ENCODE data around the gene IRF8. TPM values are rescaled to one million over a fixed set of nuclear protein-coding genes. Genes with fewer than 3 reads are reported as not detected.

IRF8 gene
- total RNA-seq, 1 donor from 2014 or later = not detected

DNA sequence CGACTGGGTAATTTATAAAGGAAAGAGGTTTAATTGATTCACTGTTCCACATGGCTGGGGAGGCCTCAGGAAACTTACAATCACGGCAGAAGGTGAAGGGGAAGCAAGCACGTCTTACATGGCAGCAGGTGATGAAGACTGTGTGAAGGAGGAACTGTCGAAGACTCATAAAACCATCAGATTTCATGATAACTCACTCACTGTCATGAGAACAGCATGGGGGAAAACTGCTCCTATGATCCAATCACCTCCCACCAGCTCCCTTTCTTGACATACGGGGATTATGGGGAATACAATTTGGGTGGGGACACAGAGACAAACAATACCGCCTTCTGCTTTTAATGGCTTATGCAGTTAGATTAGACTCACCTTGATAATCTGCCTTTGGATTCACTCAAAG is 19.4 kb upstream of the IRF8 start:
- Histone ChIP-seq H3K36me3 (ENCODE audit: control insufficient read depth, insufficient read depth, low read length) (no peaks in the 10 kb centered on the region), H3K27me3 (ENCODE audit: control insufficient read depth, insufficient read depth, low read length) (peaks cover 12% of the 10 kb centered on the region), H3K4me3 (ENCODE audit: low read depth, low read length) (no peak overlapping the region)
- no peak for FAIRE-seq
- no peak for DNase-seq (ENCODE audit: low read depth)
- TF ChIP-seq, protein P1, sequence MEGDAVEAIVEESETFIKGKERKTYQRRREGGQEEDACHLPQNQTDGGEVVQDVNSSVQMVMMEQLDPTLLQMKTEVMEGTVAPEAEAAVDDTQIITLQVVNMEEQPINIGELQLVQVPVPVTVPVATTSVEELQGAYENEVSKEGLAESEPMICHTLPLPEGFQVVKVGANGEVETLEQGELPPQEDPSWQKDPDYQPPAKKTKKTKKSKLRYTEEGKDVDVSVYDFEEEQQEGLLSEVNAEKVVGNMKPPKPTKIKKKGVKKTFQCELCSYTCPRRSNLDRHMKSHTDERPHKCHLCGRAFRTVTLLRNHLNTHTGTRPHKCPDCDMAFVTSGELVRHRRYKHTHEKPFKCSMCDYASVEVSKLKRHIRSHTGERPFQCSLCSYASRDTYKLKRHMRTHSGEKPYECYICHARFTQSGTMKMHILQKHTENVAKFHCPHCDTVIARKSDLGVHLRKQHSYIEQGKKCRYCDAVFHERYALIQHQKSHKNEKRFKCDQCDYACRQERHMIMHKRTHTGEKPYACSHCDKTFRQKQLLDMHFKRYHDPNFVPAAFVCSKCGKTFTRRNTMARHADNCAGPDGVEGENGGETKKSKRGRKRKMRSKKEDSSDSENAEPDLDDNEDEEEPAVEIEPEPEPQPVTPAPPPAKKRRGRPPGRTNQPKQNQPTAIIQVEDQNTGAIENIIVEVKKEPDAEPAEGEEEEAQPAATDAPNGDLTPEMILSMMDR (IDR thresholded peaks at IDR 0.05; ENCODE audit: insufficient read depth, low read length, severe bottlenecking) = no peak

DNA sequence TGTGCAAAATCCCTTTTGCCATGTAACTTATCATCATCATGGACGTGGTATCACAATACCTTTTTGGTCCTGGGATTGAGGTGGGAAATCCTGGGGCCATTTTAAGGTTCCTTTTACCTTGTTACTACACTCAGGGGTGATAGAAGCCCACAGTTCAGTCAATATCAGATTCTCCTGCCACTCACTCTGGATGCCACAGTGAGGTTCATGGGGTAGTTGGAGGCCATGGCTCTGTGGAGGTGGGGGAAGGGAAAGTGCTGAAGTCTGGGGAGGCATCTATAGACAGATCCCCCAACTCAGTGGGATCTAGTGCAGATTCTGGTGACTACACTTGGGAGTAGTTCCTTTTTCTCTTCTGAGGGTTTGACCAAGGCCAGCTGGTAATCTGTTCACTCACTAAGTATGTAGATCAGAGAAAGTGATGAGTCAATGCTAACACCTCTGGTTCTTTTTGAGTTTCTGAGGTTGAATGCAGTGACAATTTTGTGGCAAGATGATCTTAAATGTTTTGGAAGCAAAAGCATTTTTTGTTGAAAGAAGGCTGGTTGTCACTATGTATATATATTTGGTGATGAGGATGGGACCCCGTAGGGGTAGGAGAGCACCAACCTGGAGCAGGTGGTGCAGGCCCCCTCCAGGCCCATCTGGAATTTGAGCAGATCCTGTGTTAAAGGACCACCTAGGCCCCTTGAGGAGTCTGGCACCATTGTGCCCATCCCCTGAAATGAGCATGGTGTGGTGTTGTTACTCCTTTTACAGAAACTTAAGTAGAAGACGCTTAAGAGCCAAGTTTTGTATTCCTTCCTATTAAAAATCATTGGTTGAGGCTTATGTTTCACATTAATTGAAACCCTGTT is 18.8 kb upstream of the IRF8 start:
- peak; percentile 5 for DNase-seq (ENCODE audit: low read depth)
- Histone ChIP-seq H3K4me3 (ENCODE audit: low read depth, low read length) (no peak overlapping the region), H3K36me3 (ENCODE audit: control insufficient read depth, insufficient read depth, low read length) (no peaks in the 10 kb centered on the region), H3K27me3 (ENCODE audit: control insufficient read depth, insufficient read depth, low read length) (peaks cover 14% of the 10 kb centered on the region)
- no peak for FAIRE-seq
- TF ChIP-seq, protein P1 (IDR thresholded peaks at IDR 0.05; ENCODE audit: insufficient read depth, low read length, severe bottlenecking) = no peak

DNA sequence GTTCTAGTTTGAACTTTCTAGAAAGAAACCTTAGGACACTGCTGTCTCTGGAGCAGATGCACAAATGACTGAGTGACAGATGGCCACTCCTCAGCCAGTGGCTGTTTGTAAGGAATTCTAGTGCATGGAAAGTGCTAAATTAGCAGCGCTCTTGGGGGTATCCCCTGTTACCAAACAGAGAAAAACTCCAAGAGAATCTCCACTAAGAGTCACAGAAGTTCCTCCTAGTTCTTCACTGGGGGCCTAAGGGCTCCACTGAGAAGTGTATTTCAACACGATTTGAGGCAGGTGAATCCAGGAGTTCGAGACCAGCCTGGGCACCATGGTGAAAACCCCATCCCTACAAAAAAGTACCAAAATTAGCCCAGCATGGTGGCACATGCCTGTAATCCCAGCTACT is 18.1 kb upstream of the IRF8 start:
- H3K4me3 ChIP-seq (ENCODE audit: low read depth, low read length) = no peak overlapping the region
- no peak for FAIRE-seq
- DNase-seq (ENCODE audit: low read depth) = no peak
- TF ChIP-seq, protein P1 (IDR thresholded peaks at IDR 0.05; ENCODE audit: insufficient read depth, low read length, severe bottlenecking) = no peak
- H3K27me3 ChIP-seq (ENCODE audit: control insufficient read depth, insufficient read depth, low read length) = peaks cover 14% of the 10 kb centered on the region
- no peaks in the 10 kb centered on the region for H3K36me3 ChIP-seq (ENCODE audit: control insufficient read depth, insufficient read depth, low read length)

DNA sequence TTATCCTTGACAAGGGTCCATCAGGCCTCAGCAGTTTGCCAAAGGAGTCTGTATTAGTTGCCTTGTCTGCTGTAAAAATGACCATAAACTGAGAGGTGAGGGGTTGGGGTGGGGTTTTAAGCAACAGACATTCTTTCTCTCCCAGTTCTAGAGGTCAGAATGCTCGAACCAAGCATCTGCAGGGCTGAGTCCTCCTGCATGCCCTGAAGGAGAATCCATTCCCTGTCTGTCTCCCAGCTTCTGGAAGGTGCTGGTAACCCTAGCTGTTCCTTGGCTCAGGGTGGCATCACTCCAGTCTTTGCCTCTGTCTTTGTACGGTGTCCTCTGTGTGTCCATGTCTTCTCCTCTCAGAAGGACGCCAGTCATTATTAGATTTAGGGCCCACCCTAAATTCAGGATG is 17.5 kb upstream of the IRF8 start:
- FAIRE-seq (no peak), DNase-seq (ENCODE audit: low read depth) (no peak)
- Histone ChIP-seq H3K36me3 (ENCODE audit: control insufficient read depth, insufficient read depth, low read length) (no peaks in the 10 kb centered on the region), H3K27me3 (ENCODE audit: control insufficient read depth, insufficient read depth, low read length) (peaks cover 14% of the 10 kb centered on the region), H3K4me3 (ENCODE audit: low read depth, low read length) (no peak overlapping the region)
- TF ChIP-seq, protein P1 (IDR thresholded peaks at IDR 0.05; ENCODE audit: insufficient read depth, low read length, severe bottlenecking) = no peak

DNA sequence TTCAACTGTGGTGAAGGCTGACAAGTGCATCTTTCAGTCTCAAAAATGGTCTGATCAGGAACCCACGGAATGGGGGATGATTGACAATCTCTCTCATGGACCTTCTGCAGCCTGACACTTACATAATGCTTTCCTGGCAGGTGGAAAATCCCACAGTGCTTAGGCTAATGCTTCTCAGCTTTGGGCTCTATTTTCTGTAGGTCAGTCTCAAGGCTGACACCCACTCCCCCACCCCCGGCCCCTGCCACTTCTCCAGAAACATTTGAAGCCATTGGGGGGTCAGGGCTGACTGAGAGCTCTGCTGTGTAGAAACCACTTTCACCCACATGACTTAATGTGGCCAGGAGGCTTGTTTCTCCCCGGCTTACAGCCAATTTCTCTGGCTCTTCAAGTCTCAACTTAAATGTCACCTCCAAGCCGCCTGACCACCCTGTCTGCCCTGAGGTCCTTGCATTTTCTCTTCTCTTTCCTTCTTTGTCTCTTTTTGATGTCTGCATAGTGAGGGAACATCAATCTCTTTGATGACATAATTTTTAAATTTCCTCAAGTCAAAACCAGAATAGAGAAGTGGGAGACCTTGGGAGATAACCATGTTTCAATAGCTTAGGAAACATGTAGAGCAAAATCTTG is 16.7 kb upstream of the IRF8 start:
- no peaks in the 10 kb centered on the region for H3K36me3 ChIP-seq (ENCODE audit: control insufficient read depth, insufficient read depth, low read length)
- no peak for DNase-seq (ENCODE audit: low read depth)
- H3K27me3 ChIP-seq (ENCODE audit: control insufficient read depth, insufficient read depth, low read length) = peaks cover 14% of the 10 kb centered on the region
- no peak for FAIRE-seq
- H3K4me3 ChIP-seq (ENCODE audit: low read depth, low read length) = no peak overlapping the region
- TF ChIP-seq, protein P1 (IDR thresholded peaks at IDR 0.05; ENCODE audit: insufficient read depth, low read length, severe bottlenecking) = no peak

Data from bronchial epithelial cell (primary cell).